Right forelimb (tissue), 1 donor: ENCODE data around the gene PHTF1.
"Not testable (repeated sequence)": the region's sequence is repeated elsewhere in the genome, so short reads cannot be mapped to it uniquely, and the experiment has no call there.

Experiments
- DNase-seq: peaks from one replicate; pipeline ENCODE4 v3.0.0-alpha.2; 2018

Gene PHTF1

GRCh38 chr1:113717506-113717905 lies 41.8 kb downstream of the PHTF1 start:
- DNase-seq, result not testable (repeated sequence)

- DNase-seq, result no peak
Observed at GRCh38 chr1:113714606-113715269, 44.5 kb downstream of the PHTF1 start.

- DNase-seq, result no peak
Observed at GRCh38 chr1:113701429-113701828, 57.9 kb downstream of the PHTF1 start.

GRCh38 chr1:113694910-113695309 lies 64.4 kb downstream of the PHTF1 start:
- no peak for DNase-seq

GRCh38 chr1:113692824-113693431 lies 66.4 kb downstream of the PHTF1 start:
- DNase-seq, result no peak

DNA sequence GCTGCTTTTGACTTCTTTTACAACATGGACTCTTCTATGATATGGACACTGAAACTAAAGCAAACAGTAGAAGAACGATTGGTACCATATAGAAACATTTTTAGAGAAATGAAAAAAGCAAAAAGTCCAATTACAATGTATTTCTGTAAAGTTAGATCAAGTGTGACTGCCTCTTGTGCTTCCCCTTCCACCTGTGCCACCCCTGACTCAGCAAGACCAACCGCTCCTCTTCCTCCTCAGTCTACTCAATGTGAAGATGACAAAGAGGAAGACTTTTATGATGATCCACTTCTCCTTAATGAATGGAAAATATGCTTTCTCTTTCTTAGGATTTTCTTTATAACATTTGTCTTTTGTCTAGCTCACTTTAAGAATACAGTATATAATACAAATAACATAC lies 66.9 kb downstream of the PHTF1 start:
- DNase-seq, result no peak

- no peak for DNase-seq
Observed at GRCh38 chr1:113691184-113691583, 68.1 kb downstream of the PHTF1 start.

DNA sequence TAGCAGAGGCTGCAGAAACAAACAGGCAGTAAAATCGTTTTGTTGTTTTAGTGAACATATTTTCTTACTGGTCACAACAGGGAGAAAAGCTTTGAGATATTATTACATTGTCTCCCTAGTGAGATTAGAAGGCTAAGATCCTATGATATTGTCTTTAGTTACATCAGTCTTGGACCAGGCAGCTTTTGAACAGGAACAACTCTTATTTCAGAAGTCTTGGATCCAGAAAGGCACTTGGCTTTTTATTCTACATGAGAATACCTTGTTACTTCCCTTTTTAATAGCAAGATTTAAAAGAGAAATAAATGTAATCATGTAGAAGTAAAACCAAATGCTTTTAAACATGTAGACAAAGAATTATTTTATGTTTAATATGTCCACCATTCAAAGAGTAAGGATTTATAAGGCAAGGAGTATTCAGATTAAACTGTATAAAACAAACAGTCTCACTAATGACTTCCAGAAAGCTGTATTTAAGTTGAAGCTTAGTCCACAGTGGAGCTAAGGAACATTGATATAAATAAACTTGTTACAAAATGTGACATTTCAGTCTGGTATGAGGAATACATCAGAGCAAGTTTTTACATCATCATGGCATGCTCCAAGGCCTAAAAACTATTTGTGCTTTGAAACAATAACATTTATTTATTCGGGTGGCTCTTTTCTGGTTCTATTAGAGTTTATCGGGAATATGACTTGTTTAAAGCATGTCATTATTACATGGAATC lies 72.2 kb downstream of the PHTF1 start:
- no peak for DNase-seq

GRCh38 chr1:113684153-113684541 lies 75.1 kb downstream of the PHTF1 start:
- no peak for DNase-seq

- DNase-seq, result no peak
Observed at GRCh38 chr1:113683384-113684152, 75.7 kb downstream of the PHTF1 start.

- DNase-seq, result no peak
Observed at GRCh38 chr1:113681596-113682337, 77.5 kb downstream of the PHTF1 start.

- DNase-seq, result no peak
Observed at GRCh38 chr1:113678159-113678469, 81.2 kb downstream of the PHTF1 start.

- no peak for DNase-seq
Observed at GRCh38 chr1:113677250-113678158, 81.8 kb downstream of the PHTF1 start.

GRCh38 chr1:113676524-113676923 lies 82.8 kb downstream of the PHTF1 start:
- DNase-seq, result no peak

- DNase-seq, result no peak
Observed at GRCh38 chr1:113675302-113675701, 84.0 kb downstream of the PHTF1 start.

DNA sequence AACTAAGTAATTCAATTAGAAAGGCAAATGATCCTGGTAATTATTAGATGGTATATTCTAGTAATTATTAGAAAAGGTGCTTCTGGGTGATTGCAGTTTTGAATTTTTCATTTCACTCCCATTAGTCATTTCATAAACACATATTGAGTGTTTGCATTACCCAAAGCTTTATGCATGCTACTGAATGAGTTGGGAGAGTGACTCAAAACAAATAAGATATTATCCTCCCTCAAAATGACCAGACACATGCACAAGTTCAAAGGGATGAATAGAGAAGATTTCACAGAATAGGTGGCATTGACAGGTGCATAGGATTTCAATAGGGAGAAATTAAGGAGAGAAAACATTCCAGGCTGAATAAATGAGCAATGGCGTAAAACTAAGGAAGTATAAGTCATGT lies 84.7 kb downstream of the PHTF1 start:
- no peak for DNase-seq

DNA sequence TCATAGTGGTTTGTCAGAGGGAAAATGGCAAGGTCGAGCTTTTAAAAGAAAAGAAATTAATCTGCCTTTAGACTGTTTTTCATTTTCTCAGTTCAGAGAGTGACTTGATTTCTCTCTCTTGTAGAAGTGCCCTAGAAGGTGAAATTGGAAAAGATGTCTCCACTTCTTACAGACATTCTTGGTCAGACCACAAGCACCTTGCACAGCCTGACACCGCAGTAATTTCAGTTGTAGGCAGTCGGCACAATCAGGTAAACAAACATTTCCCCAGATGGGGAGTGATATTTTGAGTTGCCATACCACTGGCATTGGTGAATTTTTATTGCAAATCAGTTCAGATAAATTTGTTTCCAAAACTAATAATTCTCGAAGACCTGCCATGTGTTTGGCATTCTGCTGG lies 86.8 kb downstream of the PHTF1 start:
- no peak for DNase-seq

DNA sequence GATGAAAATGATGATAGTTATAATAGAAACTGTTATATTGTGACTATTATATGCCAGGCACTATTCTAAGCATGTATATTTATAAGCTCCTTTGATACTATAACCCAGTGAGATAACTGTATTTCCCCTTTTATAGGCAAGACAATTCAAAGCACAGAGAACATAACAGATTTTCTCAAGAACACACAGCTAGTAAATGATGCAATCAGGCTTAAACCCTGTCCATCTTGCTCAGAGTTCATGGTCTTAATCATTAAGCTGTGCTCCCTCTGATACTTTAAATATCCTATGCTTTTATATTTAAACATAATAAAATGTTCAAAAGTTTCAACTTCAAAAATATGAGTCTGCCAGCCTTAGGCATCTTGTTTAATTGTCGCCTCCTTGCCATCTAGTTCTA lies 88.6 kb downstream of the PHTF1 start:
- DNase-seq, result no peak

GRCh38 chr1:113669988-113670387 lies 89.3 kb downstream of the PHTF1 start:
- DNase-seq, result no peak

GRCh38 chr1:113666126-113666525 lies 93.2 kb downstream of the PHTF1 start:
- DNase-seq, result no peak

DNA sequence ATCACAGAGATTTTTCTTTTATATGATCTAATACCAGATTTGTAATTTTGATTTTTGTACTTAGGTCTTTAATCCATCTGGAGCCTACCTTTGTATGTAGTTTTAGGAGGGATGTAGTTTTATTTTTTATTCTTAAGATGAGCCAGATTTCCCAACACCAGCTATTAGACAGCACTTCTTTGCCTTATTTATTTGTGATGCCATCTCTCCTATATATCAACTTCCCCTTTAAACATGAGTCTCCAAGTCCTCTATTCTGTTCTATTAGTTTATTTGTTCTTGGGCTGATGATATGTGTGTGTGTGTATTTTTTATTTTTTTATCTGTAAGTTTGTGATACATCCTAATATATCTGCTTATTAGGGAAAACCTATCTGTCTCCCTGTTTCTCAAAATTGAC lies 94.2 kb downstream of the PHTF1 start:
- DNase-seq, result no peak
